AG04450 (cell line): ENCODE results near the gene WNK4. TPM values are rescaled to one million over a fixed set of nuclear protein-coding genes. Genes with fewer than 3 reads are reported as not detected.

Experiments
- CTCF ChIA-PET: fragments of 300-600, 350-600 bp; formaldehyde crosslinking; extraction: SDS; loops from one replicate; lab custom pipeline; 2022; ENCODE audit warnings: antibody characterized with exemption, inconsistent platforms; lab: Charles Lee
- POLR2A ChIA-PET: fragments of 350-600 bp; formaldehyde crosslinking; extraction: SDS; loops from one replicate; lab custom pipeline; 2021; ENCODE audit warnings: antibody characterized with exemption, inconsistent platforms; lab: Yijun Ruan, JAX
- DNase-seq: peaks from one replicate; pipeline ENCODE4 v3.0.0-alpha.2; 2011; ENCODE audit warnings: low read depth, low spot score
- H3K27ac ChIP-seq: one replicate; pipeline ENCODE4 v1.5.1; 2012; ENCODE audit warnings: low read depth, low read length, control low read depth
- H3K27me3 ChIP-seq: one replicate; pipeline ENCODE4 v1.6.0; 2012; ENCODE audit warnings: low read length; ENCODE audit not compliant: control insufficient read depth, insufficient read depth
- H3K4me3 ChIP-seq: 2 replicates; pipeline ENCODE4 v1.5.1; 2011; ENCODE audit warnings: mild to moderate bottlenecking, low read depth, low read length, control low read depth
- H3K9me3 ChIP-seq: 2 replicates; pipeline ENCODE4 v1.5.1; 2012; ENCODE audit warnings: low read length; ENCODE audit not compliant: control insufficient read depth, insufficient read depth
- polyA plus RNA-seq: library from polyadenylated mRNA; depleted of rRNA; stranded (reverse); fragments of >200 nt; gene quantifications from 2 replicates; pipeline ENCODE4 v1.2.3, GENCODE V29; 2011
- TF ChIP-seq, protein P1 (sequence below): IDR thresholded peaks from 2 replicates; pipeline ENCODE4 v1.5.1; 2011; ENCODE audit warnings: low read depth, low read length, control low read depth, inconsistent platforms

Gene WNK4
- polyA plus RNA-seq, 1 experiment = 2.3 TPM

DNA sequence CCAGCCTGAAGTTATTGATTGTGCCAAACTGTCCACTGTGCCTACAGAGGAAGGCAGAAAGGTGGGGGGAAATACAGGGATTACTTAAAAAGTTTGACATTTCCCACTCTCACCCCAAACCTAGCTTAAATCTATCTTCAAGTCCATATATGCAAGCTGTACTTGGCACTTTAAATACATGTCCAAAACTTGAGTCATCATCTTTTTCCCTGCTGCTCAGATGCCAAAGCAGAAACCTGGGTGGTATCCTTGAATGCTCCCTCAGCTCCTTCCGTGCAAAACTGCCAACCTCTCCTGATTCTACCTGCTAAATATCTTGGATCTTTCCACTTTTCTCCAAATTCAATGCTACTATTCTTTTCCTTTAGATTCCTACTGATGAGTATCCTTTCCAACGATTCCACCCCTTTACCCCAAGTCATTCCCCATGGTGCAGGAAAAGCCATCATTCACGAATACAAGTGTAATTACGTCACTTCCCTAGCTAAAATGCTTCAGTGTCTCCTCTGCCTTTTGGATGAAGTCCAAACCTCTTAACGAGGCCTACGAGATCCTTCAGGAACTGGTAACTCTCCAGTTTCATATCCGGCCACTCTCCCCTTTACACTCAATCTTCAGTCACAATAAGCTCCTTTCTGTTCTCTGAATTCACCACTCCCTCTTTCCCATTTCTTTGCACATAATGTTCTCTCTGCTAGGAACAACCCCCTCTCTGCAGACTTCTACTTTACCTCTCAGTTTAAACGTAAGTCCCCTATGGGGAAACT lies 34.4 kb downstream of the WNK4 start:
- TF ChIP-seq, protein P1, sequence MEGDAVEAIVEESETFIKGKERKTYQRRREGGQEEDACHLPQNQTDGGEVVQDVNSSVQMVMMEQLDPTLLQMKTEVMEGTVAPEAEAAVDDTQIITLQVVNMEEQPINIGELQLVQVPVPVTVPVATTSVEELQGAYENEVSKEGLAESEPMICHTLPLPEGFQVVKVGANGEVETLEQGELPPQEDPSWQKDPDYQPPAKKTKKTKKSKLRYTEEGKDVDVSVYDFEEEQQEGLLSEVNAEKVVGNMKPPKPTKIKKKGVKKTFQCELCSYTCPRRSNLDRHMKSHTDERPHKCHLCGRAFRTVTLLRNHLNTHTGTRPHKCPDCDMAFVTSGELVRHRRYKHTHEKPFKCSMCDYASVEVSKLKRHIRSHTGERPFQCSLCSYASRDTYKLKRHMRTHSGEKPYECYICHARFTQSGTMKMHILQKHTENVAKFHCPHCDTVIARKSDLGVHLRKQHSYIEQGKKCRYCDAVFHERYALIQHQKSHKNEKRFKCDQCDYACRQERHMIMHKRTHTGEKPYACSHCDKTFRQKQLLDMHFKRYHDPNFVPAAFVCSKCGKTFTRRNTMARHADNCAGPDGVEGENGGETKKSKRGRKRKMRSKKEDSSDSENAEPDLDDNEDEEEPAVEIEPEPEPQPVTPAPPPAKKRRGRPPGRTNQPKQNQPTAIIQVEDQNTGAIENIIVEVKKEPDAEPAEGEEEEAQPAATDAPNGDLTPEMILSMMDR = no peak
- Histone ChIP-seq H3K27me3 (no peaks in the 10 kb centered on the region), H3K9me3 (no peaks in the 10 kb centered on the region), H3K27ac (no peak overlapping the region), H3K4me3 (no peak overlapping the region)
- CTCF ChIA-PET = interaction anchor here (0.7 to 1.8 kb wide), 2 partner anchors 10 to 51 kb away, joined by 4 to 17 read pairs; partner anchors contain the start of gene BECN1
- POLR2A ChIA-PET = interaction anchor here (0.7 to 0.8 kb wide), 2 partner anchors 9 to 80 kb away, joined by 3 read pairs; partner anchors contain the start of gene BECN1
- no peak for DNase-seq

DNA sequence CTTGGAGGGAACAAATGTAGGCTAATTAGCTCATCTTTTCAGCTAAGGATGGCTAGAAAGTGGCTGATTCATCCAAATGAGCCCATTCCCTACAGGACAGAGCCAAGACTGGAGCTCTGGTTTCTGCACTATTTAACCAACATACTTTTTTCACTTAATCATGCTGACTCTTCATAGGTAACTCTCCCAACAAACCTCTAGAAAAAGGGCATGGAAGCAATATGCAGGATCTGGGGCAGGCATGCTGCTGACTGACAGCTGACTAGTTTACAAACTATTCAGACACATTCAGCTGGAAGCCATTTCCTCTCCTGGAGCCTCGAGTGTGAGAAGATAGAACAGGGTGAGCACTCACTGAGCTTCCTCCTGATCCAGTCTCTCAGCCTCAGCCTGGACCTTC lies 37.5 kb downstream of the WNK4 start:
- Histone ChIP-seq H3K4me3 (no peak overlapping the region), H3K27me3 (no peaks in the 10 kb centered on the region), H3K9me3 (no peaks in the 10 kb centered on the region), H3K27ac (no peak overlapping the region)
- TF ChIP-seq, protein P1 = no peak
- ChIA-PET CTCF (interaction anchor here (1.2 to 3.4 kb wide), 2 partner anchors 19 to 111 kb away, joined by 3 to 15 read pairs; partner anchors contain the start of genes CNTD1 and COA3), POLR2A (interaction anchor here (1.3 kb wide), 1 partner anchor 45 kb away, joined by 3 read pairs; the partner anchor contains the start of gene VPS25)
- DNase-seq = no peak

DNA sequence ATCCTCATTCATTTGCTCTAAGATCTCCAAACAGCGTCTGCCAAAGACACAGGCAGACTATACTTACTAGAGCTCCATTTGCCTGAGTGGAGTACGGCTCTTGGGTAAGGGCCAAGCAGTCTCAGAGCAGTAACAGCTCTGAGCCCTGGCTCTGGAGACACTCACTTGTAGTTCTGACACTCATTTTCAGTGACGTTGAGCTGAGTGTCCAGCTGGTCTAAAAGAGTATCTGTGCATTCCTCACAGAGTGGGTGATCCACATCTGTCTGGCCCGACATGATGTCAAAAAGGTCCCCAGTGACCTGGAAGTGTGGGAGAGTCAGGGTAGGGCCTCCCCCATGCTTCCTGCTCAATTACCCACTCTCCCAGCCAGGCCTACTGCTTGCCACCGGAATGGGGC lies 38.0 kb downstream of the WNK4 start:
- no peak overlapping the region for H3K4me3 ChIP-seq
- H3K9me3 ChIP-seq = no peaks in the 10 kb centered on the region
- DNase-seq = no peak
- TF ChIP-seq, protein P1 = no peak
- no peaks in the 10 kb centered on the region for H3K27me3 ChIP-seq
- ChIA-PET CTCF (interaction anchor here (1.0 to 3.4 kb wide), 8 partner anchors 9 to 120 kb away, joined by 3 to 15 read pairs (median 4); partner anchors contain the start of genes CNTD1, COA3 and PSME3), POLR2A (interaction anchor here (1.3 kb wide), 1 partner anchor 45 kb away, joined by 3 read pairs; the partner anchor contains the start of gene VPS25)
- H3K27ac ChIP-seq = no peak overlapping the region

DNA sequence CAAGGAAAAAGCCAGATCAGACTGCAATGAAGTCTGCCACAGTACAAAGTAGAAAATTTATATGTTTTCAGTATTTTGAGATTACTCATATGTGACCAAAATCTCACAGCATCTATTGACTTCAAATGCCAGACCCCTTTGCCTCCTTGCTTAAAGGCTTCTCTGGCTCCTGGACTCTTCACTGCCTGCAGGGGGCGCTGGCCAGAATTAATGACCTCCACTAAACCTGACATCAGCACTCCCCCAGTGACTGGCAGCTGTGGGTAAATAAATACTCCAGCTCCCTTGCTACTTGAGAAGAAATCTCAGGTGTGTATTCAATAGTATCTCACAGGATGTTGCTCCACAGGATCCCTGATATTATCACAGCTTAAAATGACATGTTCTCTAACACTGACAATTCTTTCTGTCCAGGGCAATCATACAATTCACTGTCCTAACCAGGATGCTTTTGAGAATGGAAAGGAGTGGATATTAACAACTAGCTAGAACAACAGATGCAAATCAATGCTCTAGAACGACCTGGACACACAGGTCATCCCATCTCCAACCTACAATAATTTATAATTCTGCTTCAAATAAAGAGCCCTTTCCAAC lies 39.6 kb downstream of the WNK4 start:
- POLR2A ChIA-PET = no interaction called here
- no peaks in the 10 kb centered on the region for H3K27me3 ChIP-seq
- no peaks in the 10 kb centered on the region for H3K9me3 ChIP-seq
- no peak overlapping the region for H3K27ac ChIP-seq
- DNase-seq = no peak
- CTCF ChIA-PET = interaction anchor here (0.6 to 3.4 kb wide), 18 partner anchors 8 to 178 kb away, joined by 3 to 15 read pairs (median 4); no protein-coding TSS in a partner anchor
- TF ChIP-seq, protein P1 = peak; percentile 76
- no peak overlapping the region for H3K4me3 ChIP-seq
